Left renal pelvis (tissue), 4 donors: ENCODE results near the gene SLC29A1. TPM values are rescaled to one million over a fixed set of nuclear protein-coding genes. Genes with fewer than 3 reads are reported as not detected.

ENCODE experiments used
- DNase-seq, 4 donors: peaks; one replicate each; pipeline ENCODE4 v3.0.0-alpha.2; 2013; ENCODE audit warnings: low read depth in 4 of 4, low spot score in 3 of 4
- polyA plus RNA-seq, 4 donors: library from polyadenylated mRNA; unstranded; fragments of 120-200 nt; gene quantifications; one replicate each; pipeline ENCODE4 v1.2.1, GENCODE V29; 2013; ENCODE audit not compliant: insufficient read length in 4 of 4

Gene SLC29A1
- polyA plus RNA-seq, 4 donors: 29.9 to 38.7 (median 34.6) TPM

GRCh38 chr6:44276667-44277640, 53.6 kb downstream of the SLC29A1 start:
- no peak for DNase-seq

- no peak for DNase-seq
Measured at GRCh38 chr6:44277763-44278162, 54.4 kb downstream of the SLC29A1 start.

GRCh38 chr6:44278315-44278714, 54.9 kb downstream of the SLC29A1 start:
- no peak for DNase-seq

- no peak for DNase-seq
Measured at GRCh38 chr6:44278774-44279697, 55.6 kb downstream of the SLC29A1 start.

Other genes with a start within 250 kb of the SLC29A1 start
- 10 to 100 TPM; 37.0 to 44.0 (median 38.1) TPM for gene MRPL14, start 96.1 kb upstream of the SLC29A1 start, polyA plus RNA-seq
- gene TMEM63B, start 96.0 kb upstream of the SLC29A1 start, polyA plus RNA-seq: 10 to 100 TPM; 23.9 to 37.9 (median 31.3) TPM
- under 1 TPM in 3 of 4 donors, not detected in 1; 0.07 to 0.37 (median 0.08) TPM for gene CAPN11, start 64.8 kb upstream of the SLC29A1 start, polyA plus RNA-seq
- gene MYMX, start 6.7 kb upstream of the SLC29A1 start, polyA plus RNA-seq: 1 to 10 TPM in 2 of 4 donors, under 1 TPM in 2; 0.33 to 1.2 (median 0.83) TPM
- 1,000 to 10,000 TPM; 1,104 to 1,369 (median 1,222) TPM for gene HSP90AB1, start 23.5 kb downstream of the SLC29A1 start, polyA plus RNA-seq
- gene SLC35B2, start 33.9 kb downstream of the SLC29A1 start, polyA plus RNA-seq: 10 to 100 TPM; 51.5 to 57.5 (median 54.1) TPM
- gene NFKBIE, start 42.0 kb downstream of the SLC29A1 start, polyA plus RNA-seq: 10 to 100 TPM in 3 of 4 donors, 1 to 10 TPM in 1; 6.2 to 11.9 (median 10.6) TPM
- gene TMEM151B, start 46.9 kb downstream of the SLC29A1 start, polyA plus RNA-seq: 1 to 10 TPM in 3 of 4 donors, under 1 TPM in 1; 0.62 to 1.5 (median 1.1) TPM
- gene AARS2, start 89.8 kb downstream of the SLC29A1 start, polyA plus RNA-seq: 10 to 100 TPM; 11.1 to 21.8 (median 14.5) TPM
- gene SPATS1, start 119.1 kb downstream of the SLC29A1 start, polyA plus RNA-seq: not detected
- 10 to 100 TPM; 31.5 to 48.6 (median 40.7) TPM for gene CDC5L, start 164.1 kb downstream of the SLC29A1 start, polyA plus RNA-seq